B cell (primary cell): ENCODE measurements around the gene WDR64. TPM values are rescaled to one million over a fixed set of nuclear protein-coding genes. Genes with fewer than 3 reads are reported as not detected.

Experiments used
- ATAC-seq: fragments of 200-7000 bp; cut with Tn5 transposase; one replicate; pipeline ENCODE4 v1.10.0; 2021; ENCODE audit warnings: low read depth, mild to moderate bottlenecking, moderate number of reproducible peaks, moderate library complexity
- CTCF ChIA-PET: fragments of 350-600 bp; sonication (Branson Sonifier 250); formaldehyde crosslinking; loops from one replicate; lab custom pipeline; 2021; ENCODE audit warnings: antibody characterized with exemption, inconsistent platforms; lab: Charles Lee
- POLR2A ChIA-PET: fragments of 350-600 bp; sonication (Branson Sonifier 250); formaldehyde crosslinking; loops from one replicate; lab custom pipeline; 2021; ENCODE audit warnings: antibody characterized with exemption; lab: Charles Lee
- DNase-seq: peaks from one replicate; pipeline ENCODE4 v3.0.0; 2013
- H2AFZ ChIP-seq: 2 replicates; pipeline ENCODE4 v1.6.1; 2012; ENCODE audit warnings: mild to moderate bottlenecking, low read depth, low read length; ENCODE audit not compliant: insufficient read depth, poor library complexity, severe bottlenecking
- H3K27ac ChIP-seq, 2 donors: 1 replicate in 1 of 2; 2 replicates in 1 of 2; pipeline ENCODE4 v1.5.1; 2012 to 2013; ENCODE audit warnings: low read length in 2 of 2, mild to moderate bottlenecking in 2 of 2, moderate library complexity in 1 of 2
- H3K27me3 ChIP-seq, 4 experiments: fragments of 200-600 bp in 1 of 4; sonication (generic) in 1 of 4; replicated peaks in 1 of 4; 1 replicate in 2 of 4; 2 replicates in 2 of 4; pipeline versions ENCODE4 v1.6.1 to v1.7.0; 2013 to 2016; ENCODE audit warnings: low read length in 3 of 4, mild to moderate bottlenecking in 2 of 4, mixed read lengths in 1 of 4, moderate library complexity in 1 of 4; ENCODE audit not compliant: insufficient read depth in 4 of 4, control insufficient read depth in 3 of 4; ENCODE audit errors: control extremely low read depth in 1 of 4
- H3K36me3 ChIP-seq, 2 experiments: replicated peaks in 1 of 2; 1 replicate in 1 of 2; 2 replicates in 1 of 2; pipeline versions ENCODE4 v1.6.1 to v1.7.1; 2013; ENCODE audit warnings: low read length in 1 of 2; ENCODE audit not compliant: insufficient read depth in 2 of 2, control insufficient read depth in 1 of 2; ENCODE audit errors: control extremely low read depth in 1 of 2, extremely low read depth in 1 of 2
- H3K4me1 ChIP-seq, 2 donors: fragments of 200-600 bp in 1 of 2; sonication (generic) in 1 of 2; 1 replicate in 1 of 2; 2 replicates in 1 of 2; pipeline versions ENCODE4 v1.5.1 to v1.6.1; 2013 to 2017; ENCODE audit warnings: low read length in 2 of 2; ENCODE audit not compliant: control insufficient read depth in 2 of 2, insufficient read depth in 2 of 2
- H3K4me2 ChIP-seq: replicated peaks from 2 replicates; pipeline ENCODE3; 2012; ENCODE audit warnings: mild to moderate bottlenecking, low read depth, low read length; ENCODE audit not compliant: poor library complexity, severe bottlenecking
- H3K4me3 ChIP-seq, 5 experiments: fragments of 200-600 bp in 1 of 5; sonication (generic) in 1 of 5; 1 replicate in 3 of 5; 2 replicates in 2 of 5; pipeline versions ENCODE4 v1.5.1 to v1.7.0; 2011 to 2016; ENCODE audit warnings: low read length in 4 of 5, mild to moderate bottlenecking in 4 of 5, low read depth in 2 of 5, control low read depth in 1 of 5, moderate library complexity in 1 of 5; ENCODE audit not compliant: insufficient read depth in 1 of 5; ENCODE audit errors: control extremely low read depth in 1 of 5, extremely low read depth in 1 of 5
- H3K79me2 ChIP-seq: fragments of 200-600 bp; sonication (generic); one replicate; pipeline ENCODE4 v1.6.0; 2016; ENCODE audit warnings: low read length; ENCODE audit not compliant: control insufficient read depth, insufficient read depth
- H3K9ac ChIP-seq: fragments of 200-600 bp; sonication (generic); 2 replicates; pipeline ENCODE4 v1.6.1; 2017; ENCODE audit warnings: mild to moderate bottlenecking, low read length, moderate library complexity
- H3K9me3 ChIP-seq, 3 donors: one replicate each; pipeline versions ENCODE4 v1.6.1 to v1.7.1; 2013; ENCODE audit warnings: low read length in 2 of 3; ENCODE audit not compliant: control insufficient read depth in 2 of 3, insufficient read depth in 1 of 3; ENCODE audit errors: control extremely low read depth in 1 of 3
- H4K20me1 ChIP-seq: 2 replicates; pipeline ENCODE4 v1.6.0; 2012; ENCODE audit warnings: mild to moderate bottlenecking, low read length; ENCODE audit not compliant: insufficient read depth, control insufficient read depth, poor library complexity, severe bottlenecking
- H3K27ac Mint-ChIP-seq: one replicate; pipeline ENCODE4 v1.8.0; 2021; ENCODE audit warnings: mixed read lengths
- H3K27me3 Mint-ChIP-seq: one replicate; pipeline ENCODE4 v1.8.0; 2021; ENCODE audit warnings: mixed read lengths
- H3K4me1 Mint-ChIP-seq: one replicate; pipeline ENCODE4 v1.8.0; 2021; ENCODE audit warnings: mixed read lengths
- H3K4me3 Mint-ChIP-seq: one replicate; pipeline ENCODE4 v1.8.0; 2021; ENCODE audit warnings: mixed read lengths
- H3K9me3 Mint-ChIP-seq: one replicate; pipeline ENCODE4 v1.8.0; 2022; ENCODE audit warnings: mixed read lengths; ENCODE audit not compliant: insufficient read depth
- EZH2 ChIP-seq: IDR thresholded peaks from 2 replicates; pipeline ENCODE4 v1.6.1; 2012; ENCODE audit warnings: borderline replicate concordance, low read depth, mild to moderate bottlenecking, moderate library complexity, low read length; ENCODE audit not compliant: insufficient read depth, poor library complexity, severe bottlenecking
- WGBS: methylation state at CpG from one replicate; pipeline ENCODE4 v1.1.5; 2013; ENCODE audit warnings: missing lambda C conversion rate; ENCODE audit not compliant: insufficient coverage; 5-methylcytosine and 5-hydroxymethylcytosine counted together
- intact Hi-C: fragments of 100-400 bp; cut with micrococcal nuclease; formaldehyde crosslinking; loops from one replicate; pipeline ENCODE4 v1.10.0; 2022
- polyA plus RNA-seq: library from polyadenylated mRNA; depleted of rRNA; stranded (reverse); fragments of >200 nt; gene quantifications from 2 replicates; pipeline ENCODE4 v1.2.3, GENCODE V29; 2012
- total RNA-seq, 2 donors: library from RNA; stranded (reverse); fragments of 120-200 nt in 1 of 2; gene quantifications; 1 replicate in 1 of 2; 2 replicates in 1 of 2; pipeline versions ENCODE4 v1.2.3 to v1.2.4, GENCODE V29; 2013 to 2022
- TF ChIP-seq, protein P1 (sequence below): fragments of 200-600 bp; IDR thresholded peaks from one replicate; pipeline ENCODE4 v1.8.0; 2022; ENCODE audit warnings: antibody characterized with exemption, mild to moderate bottlenecking

Gene WDR64
- total and polyA plus RNA-seq, 2 donors (not counting 1 experiment from before 2014, with no cell fraction given): 0.13 TPM; not detected in 1

DNA sequence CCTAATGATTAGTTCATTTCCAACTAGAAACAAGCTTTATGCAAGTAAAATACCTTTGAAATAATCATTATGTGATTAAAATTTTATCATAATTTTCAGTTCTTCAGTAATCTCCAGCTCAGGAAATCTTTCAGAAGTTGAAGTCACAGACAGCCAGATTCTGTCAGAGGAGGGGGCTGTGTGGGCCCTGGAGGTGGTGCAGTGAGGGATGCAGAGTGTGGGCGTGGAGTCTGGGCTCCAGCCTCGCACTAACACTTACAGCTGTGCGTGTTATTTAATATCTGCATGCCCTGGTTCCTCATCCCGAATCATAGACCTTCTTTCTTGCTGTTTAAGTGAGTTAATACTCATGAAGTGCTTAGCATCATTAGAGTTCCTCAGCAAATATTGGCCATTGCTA is 23.9 kb downstream of the WDR64 start:
- no peak overlapping the region for H3K4me2 ChIP-seq
- DNase-seq (no peak), ATAC-seq (no peak)

DNA sequence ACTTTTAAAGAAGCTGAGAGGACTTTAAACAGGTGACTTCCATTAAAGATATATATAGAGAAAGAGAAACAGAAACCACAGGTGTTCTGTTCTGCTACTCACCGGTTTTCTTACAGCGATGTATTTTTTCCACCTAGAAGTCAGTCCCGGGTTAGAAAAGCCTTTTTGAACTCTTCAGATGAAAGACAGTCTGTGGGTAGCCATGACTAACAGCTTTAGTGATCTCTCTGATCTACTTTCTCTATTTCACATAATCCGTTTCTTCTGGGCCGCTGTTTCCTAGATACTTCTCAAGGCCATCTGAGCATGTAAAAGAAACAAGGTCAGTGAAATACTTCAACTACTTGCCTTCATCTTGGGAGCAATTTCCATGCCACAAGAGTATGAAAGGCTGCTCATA is 25.1 kb downstream of the WDR64 start:
- peak overlapping the region; percentile 39 to 76 for H3K27ac ChIP-seq
- H2AFZ ChIP-seq: peak overlapping the region; percentile 82
- H3K27me3 ChIP-seq: peaks cover 0 to 7% (median under 1%) of the 10 kb centered on the region in 4 experiments
- H4K20me1 ChIP-seq: no peaks in the 10 kb centered on the region
- 36% methylated on average over 3 of the region's 5 CpGs for WGBS
- H3K4me3 ChIP-seq: peak overlapping the region in 4 of 5 experiments; percentile 2 to 61 (median 38)
- POLR2A ChIA-PET: no interaction called here
- CTCF ChIA-PET: interaction anchor here (1.1 kb wide), 1 partner anchor 38 kb away, joined by 4 read pairs; no protein-coding TSS in a partner anchor
- ATAC-seq: peak; percentile 17
- peak overlapping the region; percentile 68 for H3K4me2 ChIP-seq
- H3K9ac ChIP-seq: peak overlapping the region; percentile 68
- peak overlapping the region; percentile 0 for H3K27ac Mint-ChIP-seq
- intact Hi-C loops: no loop called here
- peaks cover 10% of the 10 kb centered on the region for H3K4me1 Mint-ChIP-seq
- no peaks in the 10 kb centered on the region for H3K79me2 ChIP-seq
- peak; percentile 36 for DNase-seq
- H3K27me3 Mint-ChIP-seq: peaks cover 24% of the 10 kb centered on the region
- H3K4me1 ChIP-seq: peaks cover 3 to 8% of the 10 kb centered on the region in 2 donors
- TF ChIP-seq, protein P1, sequence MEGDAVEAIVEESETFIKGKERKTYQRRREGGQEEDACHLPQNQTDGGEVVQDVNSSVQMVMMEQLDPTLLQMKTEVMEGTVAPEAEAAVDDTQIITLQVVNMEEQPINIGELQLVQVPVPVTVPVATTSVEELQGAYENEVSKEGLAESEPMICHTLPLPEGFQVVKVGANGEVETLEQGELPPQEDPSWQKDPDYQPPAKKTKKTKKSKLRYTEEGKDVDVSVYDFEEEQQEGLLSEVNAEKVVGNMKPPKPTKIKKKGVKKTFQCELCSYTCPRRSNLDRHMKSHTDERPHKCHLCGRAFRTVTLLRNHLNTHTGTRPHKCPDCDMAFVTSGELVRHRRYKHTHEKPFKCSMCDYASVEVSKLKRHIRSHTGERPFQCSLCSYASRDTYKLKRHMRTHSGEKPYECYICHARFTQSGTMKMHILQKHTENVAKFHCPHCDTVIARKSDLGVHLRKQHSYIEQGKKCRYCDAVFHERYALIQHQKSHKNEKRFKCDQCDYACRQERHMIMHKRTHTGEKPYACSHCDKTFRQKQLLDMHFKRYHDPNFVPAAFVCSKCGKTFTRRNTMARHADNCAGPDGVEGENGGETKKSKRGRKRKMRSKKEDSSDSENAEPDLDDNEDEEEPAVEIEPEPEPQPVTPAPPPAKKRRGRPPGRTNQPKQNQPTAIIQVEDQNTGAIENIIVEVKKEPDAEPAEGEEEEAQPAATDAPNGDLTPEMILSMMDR: no peak
- no peak for TF ChIP-seq EZH2
- H3K9me3 Mint-ChIP-seq: no peaks in the 10 kb centered on the region
- no peaks in the 10 kb centered on the region for H3K36me3 ChIP-seq
- peak overlapping the region; percentile 32 for H3K4me3 Mint-ChIP-seq
- H3K9me3 ChIP-seq: no peaks in the 10 kb centered on the region

More for the DNA sequence above, 23.9 kb downstream of the WDR64 start:
- ChIA-PET POLR2A (interaction anchor here (0.8 kb wide), 1 partner anchor 33 kb away, joined by 3 read pairs; no protein-coding TSS in a partner anchor), CTCF (interaction anchor here (1.1 kb wide), 1 partner anchor 37 kb away, joined by 4 read pairs; no protein-coding TSS in a partner anchor)
- TF ChIP-seq, protein P1: no peak
- TF ChIP-seq EZH2: no peak
- intact Hi-C loops: no loop called here
- Histone ChIP-seq H3K79me2 (no peaks in the 10 kb centered on the region), H3K9ac (no peak overlapping the region), H4K20me1 (no peaks in the 10 kb centered on the region), H3K36me3 (no peaks in the 10 kb centered on the region), H3K4me1 (peaks cover 3 to 8% of the 10 kb centered on the region in 2 donors), H3K9me3 (no peaks in the 10 kb centered on the region), H3K4me3 (no peak overlapping the region), H3K27ac (no peak overlapping the region), H2AFZ (no peak overlapping the region), H3K27me3 (peaks cover 0 to 9% (median under 1%) of the 10 kb centered on the region in 4 experiments)
- Mint-ChIP-seq H3K4me1 (peaks cover 10% of the 10 kb centered on the region), H3K27me3 (peaks cover 20% of the 10 kb centered on the region), H3K4me3 (no peak overlapping the region), H3K9me3 (no peaks in the 10 kb centered on the region), H3K27ac (no peak overlapping the region)
- WGBS: 80% methylated on average over 1 of the region's 4 CpGs
